A673 (cell line): ENCODE results near the gene HIGD1C.

Experiments used
- EZH2 ChIP-seq: fragments of 200-600 bp; sonication (generic); IDR thresholded peaks from 2 replicates; pipeline ENCODE4 v1.6.1; 2017; ENCODE audit warnings: borderline replicate concordance, low read depth, mild to moderate bottlenecking, mixed read lengths, antibody characterized with exemption, low read length; ENCODE audit not compliant: poor library complexity, severe bottlenecking
- TF ChIP-seq, protein P1 (sequence below): fragments of 300-800, 200-600 bp; sonication (generic); conservative IDR thresholded peaks from 2 replicates; pipeline ENCODE4 v1.5.1; 2017; ENCODE audit warnings: low read depth, mild to moderate bottlenecking, antibody characterized with exemption, low read length, moderate library complexity, mixed read lengths

DNA sequence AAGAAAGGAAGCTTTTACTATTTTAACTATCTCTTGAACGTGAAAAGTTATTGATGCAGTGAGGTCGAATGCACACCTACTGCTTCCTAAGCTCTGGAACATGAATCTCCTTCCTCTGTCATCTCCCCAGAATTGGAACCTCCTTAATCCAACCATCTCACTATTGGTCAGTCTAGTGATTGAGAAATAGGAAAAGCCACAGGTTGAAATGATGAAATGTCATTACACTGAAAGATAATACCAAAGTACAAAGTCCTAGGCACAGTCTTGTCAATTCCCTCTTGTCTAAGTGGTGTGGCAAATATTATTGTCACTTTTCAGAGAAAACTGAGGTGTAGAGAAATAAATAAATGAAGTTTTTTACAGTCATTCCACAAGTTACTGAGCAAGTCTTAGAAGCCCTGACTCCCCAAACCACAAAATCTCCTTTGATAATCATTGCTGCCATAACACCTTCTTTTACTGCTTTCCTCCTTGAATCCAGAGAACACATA, 19.5 kb upstream of the HIGD1C start:
- TF ChIP-seq, protein P1, sequence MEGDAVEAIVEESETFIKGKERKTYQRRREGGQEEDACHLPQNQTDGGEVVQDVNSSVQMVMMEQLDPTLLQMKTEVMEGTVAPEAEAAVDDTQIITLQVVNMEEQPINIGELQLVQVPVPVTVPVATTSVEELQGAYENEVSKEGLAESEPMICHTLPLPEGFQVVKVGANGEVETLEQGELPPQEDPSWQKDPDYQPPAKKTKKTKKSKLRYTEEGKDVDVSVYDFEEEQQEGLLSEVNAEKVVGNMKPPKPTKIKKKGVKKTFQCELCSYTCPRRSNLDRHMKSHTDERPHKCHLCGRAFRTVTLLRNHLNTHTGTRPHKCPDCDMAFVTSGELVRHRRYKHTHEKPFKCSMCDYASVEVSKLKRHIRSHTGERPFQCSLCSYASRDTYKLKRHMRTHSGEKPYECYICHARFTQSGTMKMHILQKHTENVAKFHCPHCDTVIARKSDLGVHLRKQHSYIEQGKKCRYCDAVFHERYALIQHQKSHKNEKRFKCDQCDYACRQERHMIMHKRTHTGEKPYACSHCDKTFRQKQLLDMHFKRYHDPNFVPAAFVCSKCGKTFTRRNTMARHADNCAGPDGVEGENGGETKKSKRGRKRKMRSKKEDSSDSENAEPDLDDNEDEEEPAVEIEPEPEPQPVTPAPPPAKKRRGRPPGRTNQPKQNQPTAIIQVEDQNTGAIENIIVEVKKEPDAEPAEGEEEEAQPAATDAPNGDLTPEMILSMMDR, result no peak
- no peak for TF ChIP-seq EZH2
